Astrocyte (in vitro differentiated cells and primary cell): ENCODE results near the gene SPDYE17. TPM values are rescaled to one million over a fixed set of nuclear protein-coding genes. Genes with fewer than 3 reads are reported as not detected.
"Not testable (repeated sequence)": the region's sequence is repeated elsewhere in the genome, so short reads cannot be mapped to it uniquely, and the experiment has no call there.

Experiments used
- DNase-seq: peaks from one replicate; pipeline ENCODE4 v3.0.0-alpha.2; 2010; ENCODE audit warnings: low read depth
- FAIRE-seq: peaks from 2 replicates; lab custom pipeline; 2011; peaks lifted over from hg19 to GRCh38; lab: Jason Lieb, UNC
- H2AFZ ChIP-seq: 2 replicates; pipeline ENCODE4 v1.6.0; 2012; ENCODE audit warnings: low read depth, low read length, inconsistent platforms
- H3K27ac ChIP-seq: 2 replicates; pipeline ENCODE4 v1.5.1; 2011; ENCODE audit warnings: low read depth, low read length, inconsistent platforms
- H3K27me3 ChIP-seq: 2 replicates; pipeline ENCODE4 v1.6.0; 2011; ENCODE audit warnings: low read length, inconsistent platforms; ENCODE audit not compliant: insufficient read depth
- H3K36me3 ChIP-seq: 2 replicates; pipeline ENCODE4 v1.5.1; 2011; ENCODE audit warnings: low read length, inconsistent platforms; ENCODE audit not compliant: insufficient read depth
- H3K4me1 ChIP-seq: 2 replicates; pipeline ENCODE4 v1.5.1; 2011; ENCODE audit warnings: low read length, inconsistent platforms; ENCODE audit not compliant: insufficient read depth
- H3K4me2 ChIP-seq: 2 replicates; pipeline ENCODE4 v1.6.0; 2012; ENCODE audit warnings: low read length, inconsistent platforms
- H3K4me3 ChIP-seq: 2 replicates; pipeline ENCODE4 v1.5.1; 2011; ENCODE audit warnings: low read depth, mild to moderate bottlenecking, low read length, inconsistent platforms; ENCODE audit not compliant: insufficient read depth
- H3K79me2 ChIP-seq: 2 replicates; pipeline ENCODE4 v1.6.0; 2012; ENCODE audit warnings: mild to moderate bottlenecking, low read length, inconsistent platforms; ENCODE audit not compliant: insufficient read depth
- H3K9ac ChIP-seq: 2 replicates; pipeline ENCODE4 v1.6.0; 2012; ENCODE audit warnings: mild to moderate bottlenecking, low read length, inconsistent platforms
- H3K9me3 ChIP-seq: 2 replicates; pipeline ENCODE4 v1.5.1; 2012; ENCODE audit warnings: low read depth, mild to moderate bottlenecking, low read length, inconsistent platforms; ENCODE audit not compliant: insufficient read depth
- H4K20me1 ChIP-seq: 2 replicates; pipeline ENCODE4 v1.6.0; 2012; ENCODE audit warnings: low read length, inconsistent platforms; ENCODE audit not compliant: insufficient read depth
- H3K27ac Mint-ChIP-seq: one replicate; pipeline ENCODE4 v1.8.0; 2021; ENCODE audit warnings: mild to moderate bottlenecking, mixed read lengths; ENCODE audit not compliant: unreplicated experiment
- H3K27me3 Mint-ChIP-seq: one replicate; pipeline ENCODE4 v1.8.0; 2021; ENCODE audit warnings: low read depth, mixed read lengths; ENCODE audit not compliant: unreplicated experiment
- H3K36me3 Mint-ChIP-seq: one replicate; pipeline ENCODE4 v1.8.0; 2021; ENCODE audit warnings: low read depth, mixed read lengths; ENCODE audit not compliant: unreplicated experiment
- H3K4me1 Mint-ChIP-seq: one replicate; pipeline ENCODE4 v1.8.0; 2021; ENCODE audit warnings: low read depth, mixed read lengths; ENCODE audit not compliant: unreplicated experiment
- H3K4me3 Mint-ChIP-seq: one replicate; pipeline ENCODE4 v1.8.0; 2021; ENCODE audit warnings: mild to moderate bottlenecking, moderate library complexity, mixed read lengths; ENCODE audit not compliant: unreplicated experiment
- H3K9me3 Mint-ChIP-seq: one replicate; pipeline ENCODE4 v1.8.0; 2021; ENCODE audit warnings: mild to moderate bottlenecking, mixed read lengths; ENCODE audit not compliant: unreplicated experiment
- total RNA-seq: library from RNA; stranded (reverse); gene quantifications from 2 replicates; pipeline ENCODE4 v1.2.1, GENCODE V29; 2021

The SPDYE17 gene
- total RNA-seq, 1 donor from 2014 or later = not detected

DNA sequence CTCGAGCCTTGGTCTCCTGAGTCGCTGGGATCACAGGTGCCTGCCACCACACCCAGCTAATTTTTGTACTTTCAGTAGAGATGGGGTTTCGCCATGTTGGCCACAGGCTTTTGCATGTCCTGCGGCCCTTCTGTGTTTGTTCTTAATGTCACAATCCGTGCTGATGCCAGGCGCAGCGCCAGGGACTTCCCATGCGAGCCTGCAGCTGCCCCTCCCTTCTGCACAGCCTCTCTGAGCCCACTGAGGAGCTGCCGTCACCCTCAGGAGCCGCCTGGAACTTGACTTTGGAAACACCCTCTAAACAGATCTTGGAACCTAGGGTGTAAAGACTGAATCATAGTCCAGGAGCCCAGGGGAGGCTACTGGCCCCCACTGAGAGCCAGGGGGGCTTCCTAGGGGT, 24.2 kb downstream of the SPDYE17 start:
- not testable (repeated sequence) for H3K27ac ChIP-seq, H2AFZ ChIP-seq, H3K4me3 ChIP-seq, H3K4me2 ChIP-seq, H3K9ac ChIP-seq, DNase-seq, H3K9me3 Mint-ChIP-seq, H3K36me3 ChIP-seq, H4K20me1 ChIP-seq, FAIRE-seq, H3K79me2 ChIP-seq, H3K27me3 ChIP-seq, H3K4me1 Mint-ChIP-seq, H3K27me3 Mint-ChIP-seq, H3K4me1 ChIP-seq, H3K36me3 Mint-ChIP-seq, H3K9me3 ChIP-seq, H3K27ac Mint-ChIP-seq, H3K4me3 Mint-ChIP-seq

DNA sequence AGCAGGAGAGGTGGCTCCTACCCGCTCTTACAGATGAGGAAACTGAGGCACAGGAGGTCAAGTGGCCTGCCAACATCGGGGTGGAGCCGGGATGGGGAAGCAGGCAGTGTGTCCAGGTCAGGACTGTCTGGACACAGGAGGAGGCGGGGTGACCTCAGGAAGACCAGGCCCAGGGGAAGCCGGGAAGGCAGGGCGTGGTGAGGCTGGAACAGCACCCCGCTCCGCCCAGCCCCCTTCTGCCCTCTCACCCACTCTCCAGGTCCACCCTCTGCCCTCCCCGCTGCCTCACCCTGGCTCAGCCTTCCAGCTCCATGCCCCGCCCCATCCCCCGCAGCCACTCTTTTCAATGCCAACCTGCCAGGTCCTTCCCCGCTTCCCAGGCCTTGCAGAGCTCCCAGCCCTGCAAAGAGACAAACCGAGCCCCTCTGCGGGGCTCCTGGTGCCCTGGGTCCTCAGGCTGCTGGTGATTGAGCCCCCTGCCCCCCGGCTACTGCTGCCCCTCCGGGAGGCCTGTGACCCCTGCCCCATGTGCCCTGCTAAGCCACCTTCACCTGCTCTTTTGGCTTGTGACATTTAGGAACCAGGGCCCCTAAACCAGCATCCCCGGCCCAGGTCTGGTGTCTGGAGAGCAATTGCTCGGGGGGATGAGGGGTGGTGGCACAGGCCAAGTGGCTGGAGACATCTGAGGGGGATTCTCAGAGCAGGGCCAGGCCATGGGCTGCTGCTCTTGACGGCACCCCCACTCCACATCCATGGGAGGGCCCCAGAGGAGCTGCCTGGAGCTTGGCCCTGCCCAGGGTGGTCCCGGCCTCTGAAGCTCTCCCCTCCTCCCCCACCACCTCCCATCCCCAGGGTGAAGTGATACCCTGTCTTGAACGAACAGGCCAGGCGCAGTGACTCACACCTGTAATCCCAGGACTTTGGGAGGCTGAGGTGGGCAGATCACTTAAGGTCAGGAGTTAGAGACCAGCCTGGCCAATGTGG, 25.7 kb downstream of the SPDYE17 start:
- not testable (repeated sequence) for DNase-seq, H3K4me1 ChIP-seq, H3K79me2 ChIP-seq, H3K4me3 ChIP-seq, H3K9me3 ChIP-seq, H3K9me3 Mint-ChIP-seq, H3K4me2 ChIP-seq, H3K27ac ChIP-seq, H3K9ac ChIP-seq, H2AFZ ChIP-seq, H3K27ac Mint-ChIP-seq, H3K27me3 ChIP-seq, H4K20me1 ChIP-seq, H3K27me3 Mint-ChIP-seq, FAIRE-seq, H3K4me1 Mint-ChIP-seq, H3K36me3 ChIP-seq, H3K4me3 Mint-ChIP-seq, H3K36me3 Mint-ChIP-seq

DNA sequence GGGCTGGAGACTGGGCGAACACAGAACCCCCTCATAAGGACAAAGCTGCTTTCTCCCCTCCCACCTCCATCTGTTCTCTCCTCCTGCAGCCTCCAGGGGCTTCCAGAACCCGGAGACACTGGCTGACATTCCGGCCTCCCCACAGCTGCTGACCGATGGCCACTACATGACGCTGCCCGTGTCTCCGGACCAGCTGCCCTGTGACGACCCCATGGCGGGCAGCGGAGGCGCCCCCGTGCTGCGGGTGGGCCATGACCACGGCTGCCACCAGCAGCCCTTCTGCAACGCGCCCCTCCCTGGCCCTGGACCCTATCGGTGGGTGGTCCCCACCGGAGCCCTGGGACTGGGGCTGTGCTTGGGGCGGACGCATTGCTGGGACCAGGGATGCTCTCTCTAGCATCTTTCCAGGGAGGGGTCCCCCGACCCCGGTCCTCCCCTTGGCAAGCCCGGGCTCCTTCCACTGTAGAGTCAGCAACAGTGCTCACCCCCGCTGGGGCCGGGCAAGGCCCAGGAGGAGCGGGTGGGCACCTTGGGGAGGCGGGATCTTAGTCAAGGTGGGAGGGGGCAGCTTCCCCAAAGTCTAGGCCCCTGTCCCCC, 26.6 kb downstream of the SPDYE17 start:
- not testable (repeated sequence) for H3K4me3 Mint-ChIP-seq, H3K36me3 Mint-ChIP-seq, H3K9ac ChIP-seq, H3K4me2 ChIP-seq, H3K27ac Mint-ChIP-seq, H3K9me3 ChIP-seq, H3K9me3 Mint-ChIP-seq, H2AFZ ChIP-seq, H3K4me1 Mint-ChIP-seq, H3K27me3 ChIP-seq, H4K20me1 ChIP-seq, H3K4me3 ChIP-seq, H3K27ac ChIP-seq, H3K4me1 ChIP-seq, H3K27me3 Mint-ChIP-seq, H3K36me3 ChIP-seq, H3K79me2 ChIP-seq, FAIRE-seq, DNase-seq

DNA sequence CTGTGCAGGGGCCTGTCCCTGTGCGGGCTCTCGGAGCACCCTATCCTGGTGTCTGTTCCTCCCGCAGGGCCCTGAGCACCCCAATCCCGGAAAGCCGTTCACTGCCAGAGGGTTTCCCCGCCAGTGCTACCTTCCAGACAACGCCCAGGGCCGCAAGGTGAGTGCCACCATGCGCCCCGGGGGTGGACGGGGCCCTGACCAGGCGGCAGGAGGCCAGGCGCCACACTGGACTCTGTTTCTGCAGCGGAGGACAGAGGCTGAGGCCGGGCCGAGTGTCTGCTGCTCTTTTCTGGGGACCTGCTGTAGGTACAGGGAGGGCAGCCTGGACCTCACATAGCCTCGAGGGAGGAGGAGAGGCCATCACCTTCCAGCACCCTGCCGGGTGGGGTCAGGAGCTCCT, 28.0 kb downstream of the SPDYE17 start:
- H3K9me3 Mint-ChIP-seq, H3K4me3 ChIP-seq, H3K4me2 ChIP-seq, H3K9me3 ChIP-seq, FAIRE-seq, H3K4me3 Mint-ChIP-seq, H3K27ac ChIP-seq, H2AFZ ChIP-seq, H3K9ac ChIP-seq, H3K27ac Mint-ChIP-seq, H3K79me2 ChIP-seq, H3K36me3 Mint-ChIP-seq, H3K36me3 ChIP-seq, H3K27me3 Mint-ChIP-seq, H3K4me1 Mint-ChIP-seq, H3K4me1 ChIP-seq, H3K27me3 ChIP-seq, DNase-seq, H4K20me1 ChIP-seq: not testable (repeated sequence)

DNA sequence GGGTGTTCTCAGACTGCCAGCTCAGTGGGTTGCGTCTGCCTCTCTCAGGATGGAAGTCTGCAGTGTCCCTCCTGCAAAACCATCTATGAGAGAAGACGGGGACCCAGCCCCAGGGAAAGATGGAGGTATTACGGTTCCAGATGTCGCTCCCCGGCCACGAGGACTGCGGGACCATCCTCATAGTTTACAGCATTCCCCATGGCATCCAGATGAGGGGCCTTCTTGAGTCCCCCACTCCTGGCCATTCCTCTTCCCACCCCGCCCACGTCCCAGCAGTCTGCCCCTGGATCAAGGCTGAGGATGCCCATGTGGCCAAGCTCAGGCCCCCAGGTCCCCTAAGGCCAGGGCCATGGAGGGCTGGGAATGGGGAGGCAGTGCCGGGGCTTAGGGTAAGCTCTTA, 28.9 kb downstream of the SPDYE17 start:
- H3K27ac ChIP-seq, H3K9ac ChIP-seq, H3K4me3 ChIP-seq, H3K36me3 ChIP-seq, H2AFZ ChIP-seq, H4K20me1 ChIP-seq, H3K9me3 Mint-ChIP-seq, H3K27me3 Mint-ChIP-seq, H3K4me1 ChIP-seq, H3K79me2 ChIP-seq, H3K27me3 ChIP-seq, H3K27ac Mint-ChIP-seq, H3K4me3 Mint-ChIP-seq, H3K4me1 Mint-ChIP-seq, DNase-seq, H3K4me2 ChIP-seq, H3K36me3 Mint-ChIP-seq, FAIRE-seq, H3K9me3 ChIP-seq: not testable (repeated sequence)
